Measurements from ENCODE around the gene DMRT1.

DNA sequence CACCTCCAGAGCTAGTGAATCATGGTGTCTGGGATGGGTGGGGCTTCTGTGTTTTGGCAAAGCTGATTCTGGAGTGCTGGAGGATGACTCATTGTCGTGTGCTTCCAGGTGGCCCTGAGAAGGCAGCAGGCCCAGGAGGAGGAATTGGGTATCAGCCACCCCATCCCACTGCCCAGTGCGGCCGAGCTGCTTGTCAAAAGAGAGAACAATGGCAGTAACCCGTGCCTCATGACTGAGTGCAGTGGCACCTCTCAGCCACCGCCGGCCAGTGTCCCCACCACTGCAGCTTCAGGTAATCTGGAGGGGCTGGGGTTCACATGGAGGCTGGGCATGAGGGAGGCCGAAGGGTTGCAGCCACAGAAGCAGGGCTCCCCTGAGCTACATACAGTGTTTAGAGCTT lies 5.4 kb downstream of the DMRT1 start:
- TF ChIP-seq POLR2AphosphoS5 (IDR thresholded peaks at IDR 0.05; ENCODE audit: low read depth, low read length) = no peak
- no peak for TF ChIP-seq TAF1 (IDR thresholded peaks at IDR 0.05; ENCODE audit: borderline replicate concordance, insufficient read depth, low read length)
- no peak for TF ChIP-seq SIN3A (IDR thresholded peaks at IDR 0.05; ENCODE audit: borderline replicate concordance, insufficient read depth, low read length)
- TF ChIP-seq, protein P1, sequence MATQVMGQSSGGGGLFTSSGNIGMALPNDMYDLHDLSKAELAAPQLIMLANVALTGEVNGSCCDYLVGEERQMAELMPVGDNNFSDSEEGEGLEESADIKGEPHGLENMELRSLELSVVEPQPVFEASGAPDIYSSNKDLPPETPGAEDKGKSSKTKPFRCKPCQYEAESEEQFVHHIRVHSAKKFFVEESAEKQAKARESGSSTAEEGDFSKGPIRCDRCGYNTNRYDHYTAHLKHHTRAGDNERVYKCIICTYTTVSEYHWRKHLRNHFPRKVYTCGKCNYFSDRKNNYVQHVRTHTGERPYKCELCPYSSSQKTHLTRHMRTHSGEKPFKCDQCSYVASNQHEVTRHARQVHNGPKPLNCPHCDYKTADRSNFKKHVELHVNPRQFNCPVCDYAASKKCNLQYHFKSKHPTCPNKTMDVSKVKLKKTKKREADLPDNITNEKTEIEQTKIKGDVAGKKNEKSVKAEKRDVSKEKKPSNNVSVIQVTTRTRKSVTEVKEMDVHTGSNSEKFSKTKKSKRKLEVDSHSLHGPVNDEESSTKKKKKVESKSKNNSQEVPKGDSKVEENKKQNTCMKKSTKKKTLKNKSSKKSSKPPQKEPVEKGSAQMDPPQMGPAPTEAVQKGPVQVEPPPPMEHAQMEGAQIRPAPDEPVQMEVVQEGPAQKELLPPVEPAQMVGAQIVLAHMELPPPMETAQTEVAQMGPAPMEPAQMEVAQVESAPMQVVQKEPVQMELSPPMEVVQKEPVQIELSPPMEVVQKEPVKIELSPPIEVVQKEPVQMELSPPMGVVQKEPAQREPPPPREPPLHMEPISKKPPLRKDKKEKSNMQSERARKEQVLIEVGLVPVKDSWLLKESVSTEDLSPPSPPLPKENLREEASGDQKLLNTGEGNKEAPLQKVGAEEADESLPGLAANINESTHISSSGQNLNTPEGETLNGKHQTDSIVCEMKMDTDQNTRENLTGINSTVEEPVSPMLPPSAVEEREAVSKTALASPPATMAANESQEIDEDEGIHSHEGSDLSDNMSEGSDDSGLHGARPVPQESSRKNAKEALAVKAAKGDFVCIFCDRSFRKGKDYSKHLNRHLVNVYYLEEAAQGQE (IDR thresholded peaks at IDR 0.05; ENCODE audit: insufficient read depth in 1 of 2, low read depth in 2 of 2, low read length in 2 of 2) = no peak
- TF ChIP-seq FOXP2 (optimal IDR thresholded peaks at IDR 0.05; ENCODE audit: borderline replicate concordance, extremely low read depth, extremely low read length, insufficient read depth) = no peak

Measured in PFSK-1 (cell line).